ENCODE measurements around the gene GLA.

The GLA gene

GRCh38 chrX:101409043-101409442 is 1.3 kb upstream of the GLA start:
- Histone ChIP-seq H3K9me2 (replicated peaks; ENCODE audit: insufficient read depth, low read length) (no peaks in the 10 kb centered on the region), H3K36me3 (ENCODE audit: low read length) (no peaks in the 10 kb centered on the region), H3K27ac (ENCODE audit: low read depth, low read length) (no peak overlapping the region), H4K20me1 (ENCODE audit: low read depth, low read length) (no peaks in the 10 kb centered on the region), H3K4me3 (ENCODE audit: insufficient read depth, low read length, poor library complexity, severe bottlenecking) (peak overlapping the region; percentile 82), H3F3A (ENCODE audit: insufficient read depth) (no peaks in the 10 kb centered on the region; the same call in 1 of the 2 replicates), H3K79me2 (ENCODE audit: insufficient read depth, low read length) (peaks cover 62% of the 10 kb centered on the region), H3K4me2 (ENCODE audit: low read depth, low read length, poor library complexity, severe bottlenecking) (peak overlapping the region; percentile 91), H3K27me3 (ENCODE audit: low read length) (no peaks in the 10 kb centered on the region), H3K9ac (ENCODE audit: low read length) (peak overlapping the region; percentile 74), H2AFZ (ENCODE audit: low read depth, low read length, severe bottlenecking) (no peak overlapping the region), H3K9me3 (ENCODE audit: insufficient read depth, low read length) (no peaks in the 10 kb centered on the region)
- TF ChIP-seq EZH2phosphoT487 (conservative IDR thresholded peaks at IDR 0.05; ENCODE audit: low read length) (no peak), CTCF (IDR thresholded peaks at IDR 0.05; ENCODE audit: insufficient read depth, low read length, poor library complexity, severe bottlenecking) (no peak)

- H3K9ac ChIP-seq (ENCODE audit: low read length), result peak overlapping the region; percentile 74
- H3F3A ChIP-seq (ENCODE audit: insufficient read depth), result no peaks in the 10 kb centered on the region
- no peaks in the 10 kb centered on the region for H3K27me3 ChIP-seq (ENCODE audit: low read length)
- H3K27ac ChIP-seq (ENCODE audit: low read depth, low read length), result peak overlapping the region; percentile 83
- no peaks in the 10 kb centered on the region for H4K20me1 ChIP-seq (ENCODE audit: low read depth, low read length)
- H3K4me3 ChIP-seq (ENCODE audit: insufficient read depth, low read length, poor library complexity, severe bottlenecking), result peak overlapping the region; percentile 82
- peak overlapping the region; percentile 19 for H2AFZ ChIP-seq (ENCODE audit: low read depth, low read length, severe bottlenecking)
- H3K79me2 ChIP-seq (ENCODE audit: insufficient read depth, low read length), result peaks cover 62% of the 10 kb centered on the region
- no peaks in the 10 kb centered on the region for H3K36me3 ChIP-seq (ENCODE audit: low read length)
- H3K4me2 ChIP-seq (ENCODE audit: low read depth, low read length, poor library complexity, severe bottlenecking), result peak overlapping the region; percentile 91
- TF ChIP-seq CTCF (IDR thresholded peaks at IDR 0.05; ENCODE audit: insufficient read depth, low read length, poor library complexity, severe bottlenecking) (no peak), EZH2phosphoT487 (conservative IDR thresholded peaks at IDR 0.05; ENCODE audit: low read length) (no peak)
- no peaks in the 10 kb centered on the region for H3K9me3 ChIP-seq (ENCODE audit: insufficient read depth, low read length)
- no peaks in the 10 kb centered on the region for H3K9me2 ChIP-seq (replicated peaks; ENCODE audit: insufficient read depth, low read length)
Observed at GRCh38 chrX:101408532-101408841, 762 bp upstream of the GLA start.

GRCh38 chrX:101407167-101407747 is 468 bp downstream of the GLA start:
- no peaks in the 10 kb centered on the region for H3K27me3 ChIP-seq (ENCODE audit: low read length)
- H2AFZ ChIP-seq (ENCODE audit: low read depth, low read length, severe bottlenecking), result peak overlapping the region; percentile 69
- TF ChIP-seq EZH2phosphoT487 (conservative IDR thresholded peaks at IDR 0.05; ENCODE audit: low read length) (no peak), CTCF (IDR thresholded peaks at IDR 0.05; ENCODE audit: insufficient read depth, low read length, poor library complexity, severe bottlenecking) (no peak)

More at GRCh38 chrX:101407167-101407747, 468 bp downstream of the GLA start:
- Histone ChIP-seq H3K9me3 (ENCODE audit: insufficient read depth, low read length) (no peaks in the 10 kb centered on the region), H3K9ac (ENCODE audit: low read length) (peak overlapping the region; percentile 86), H3K4me3 (ENCODE audit: insufficient read depth, low read length, poor library complexity, severe bottlenecking) (peak overlapping the region; percentile 88), H3F3A (ENCODE audit: insufficient read depth) (no peaks in the 10 kb centered on the region), H3K36me3 (ENCODE audit: low read length) (no peaks in the 10 kb centered on the region), H3K27ac (ENCODE audit: low read depth, low read length) (peak overlapping the region; percentile 48), H3K9me2 (replicated peaks; ENCODE audit: insufficient read depth, low read length) (no peaks in the 10 kb centered on the region), H4K20me1 (ENCODE audit: low read depth, low read length) (no peaks in the 10 kb centered on the region), H3K4me2 (ENCODE audit: low read depth, low read length, poor library complexity, severe bottlenecking) (peak overlapping the region; percentile 93), H3K79me2 (ENCODE audit: insufficient read depth, low read length) (peaks cover 58% of the 10 kb centered on the region)

All from SU-DHL-6 (cell line).